ENCODE data around the gene IFNAR1.

The IFNAR1 gene

DNA sequence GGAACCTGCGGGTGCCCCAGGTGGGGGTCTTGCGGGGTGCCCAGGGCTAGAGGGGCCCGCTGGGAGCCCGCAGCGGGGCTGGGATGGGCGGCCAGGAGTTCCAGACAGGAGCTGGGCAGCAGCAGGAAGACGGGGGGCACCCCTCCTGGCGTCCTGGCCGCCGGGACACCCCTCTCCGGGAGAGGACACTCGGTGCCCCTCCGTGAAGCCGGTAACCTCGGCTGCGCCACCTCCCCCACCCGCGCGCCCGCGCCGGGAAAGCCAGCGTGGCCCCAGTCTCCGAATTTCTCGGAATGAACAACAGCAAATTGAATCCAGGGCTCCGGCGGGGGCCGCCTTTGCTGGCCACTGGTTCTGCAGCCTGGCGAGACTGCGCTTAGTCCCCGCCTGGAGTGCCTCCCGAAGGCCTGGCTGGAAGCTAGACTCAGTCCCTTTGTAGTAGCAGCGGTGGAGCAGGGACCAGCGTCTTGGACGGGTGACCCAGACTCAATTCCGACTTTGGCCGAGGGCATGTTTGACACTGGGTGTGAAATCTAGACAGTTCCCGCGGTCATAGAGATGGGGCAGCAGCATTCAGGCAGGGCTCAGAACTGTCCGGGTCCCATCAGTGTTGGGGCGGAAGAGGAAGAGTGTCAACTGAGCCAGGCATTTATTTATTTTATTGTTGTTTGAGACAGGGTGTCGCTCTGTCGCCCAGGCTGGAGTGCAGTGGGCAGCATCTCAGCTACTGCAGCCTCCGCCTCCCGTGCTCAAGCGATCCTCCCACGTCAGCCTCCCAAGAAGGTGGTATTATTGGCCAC lies 79.2 kb downstream of the IFNAR1 start:
- DNase-seq = peak in 3 of 4 experiments; percentile 9 to 36 (median 35)

DNA sequence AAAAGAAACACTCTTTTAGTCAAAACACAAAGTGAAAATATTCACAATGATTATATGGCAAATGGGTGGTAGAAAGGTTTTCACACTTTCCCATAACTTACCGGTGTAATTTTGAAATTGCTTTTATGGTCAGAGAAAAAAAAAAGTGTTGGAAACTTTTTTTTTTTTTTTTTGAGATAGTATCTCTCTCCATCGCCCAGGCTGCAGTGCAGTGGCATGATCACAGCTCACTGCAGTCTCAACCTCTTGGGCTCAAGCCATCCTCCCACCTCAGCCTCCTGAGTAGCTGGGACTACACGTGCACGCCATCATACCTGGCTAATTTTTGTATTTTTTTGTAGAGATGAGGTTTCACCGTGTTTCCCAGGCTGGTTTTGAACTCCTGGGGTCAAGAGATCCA lies 81.7 kb downstream of the IFNAR1 start:
- DNase-seq = no peak
